ENCODE data around the gene NBAS. TPM values are rescaled to one million over a fixed set of nuclear protein-coding genes. Genes with fewer than 3 reads are reported as not detected.
A peak's percentile ranks its signal among the peaks of the same experiment; 100 is the strongest.

The NBAS gene
- total and polyA plus RNA-seq, 2 experiments from 2014 or later, result 21.2 to 51.8 TPM

GRCh38 chr2:15200581-15200980, 360.6 kb downstream of the NBAS start:
- H2AFZ ChIP-seq, result no peak overlapping the region
- H3K27me3 ChIP-seq (replicated peaks; ENCODE audit: insufficient read depth), result no peaks in the 10 kb centered on the region
- H3K9me3 ChIP-seq (ENCODE audit: low read depth), result no peaks in the 10 kb centered on the region
- DNase-seq, result no peak
- TF ChIP-seq EZH2phosphoT487 (IDR thresholded peaks at IDR 0.05; ENCODE audit: insufficient read depth, low read depth) (no peak), EZH2 (IDR thresholded peaks at IDR 0.05; ENCODE audit: insufficient read depth, poor library complexity, severe bottlenecking) (no peak)
- no peaks in the 10 kb centered on the region for H4K20me1 ChIP-seq (ENCODE audit: insufficient read depth)
- 0 out of 2 replicates have a peak, but pooled peaks cover 3% of the 10 kb centered on the region for H3K36me3 ChIP-seq (ENCODE audit: low read depth)
- no peaks in the 10 kb centered on the region for H3K4me1 ChIP-seq (ENCODE audit: insufficient read depth)
- H3K27ac ChIP-seq, result no peak overlapping the region
- H3K4me3 ChIP-seq, result no peak overlapping the region
- in situ Hi-C loops (cut with MboI), result no loop called here
- no peak overlapping the region for H3K9ac ChIP-seq
- no peaks in the 10 kb centered on the region for H3F3A ChIP-seq (ENCODE audit: insufficient read depth)
- no peaks in the 10 kb centered on the region for H3K79me2 ChIP-seq (ENCODE audit: insufficient read depth)
- H3K4me2 ChIP-seq (ENCODE audit: unreplicated experiment), result no peak overlapping the region
- H3K9me2 ChIP-seq (ENCODE audit: insufficient read depth), result no peaks in the 10 kb centered on the region; the same call in 1 of the 2 replicates

GRCh38 chr2:15198051-15198450, 363.1 kb downstream of the NBAS start:
- Histone ChIP-seq H3K27me3 (replicated peaks; ENCODE audit: insufficient read depth) (no peaks in the 10 kb centered on the region), H3K9me2 (ENCODE audit: insufficient read depth) (peaks cover 4% of the 10 kb centered on the region; the same call in 1 of the 2 replicates), H4K20me1 (ENCODE audit: insufficient read depth) (no peaks in the 10 kb centered on the region), H3K4me1 (ENCODE audit: insufficient read depth) (no peaks in the 10 kb centered on the region), H3K9me3 (ENCODE audit: low read depth) (no peaks in the 10 kb centered on the region), H3K27ac (no peak overlapping the region), H3K36me3 (ENCODE audit: low read depth) (0 out of 2 replicates have a peak, but pooled peaks cover 3% of the 10 kb centered on the region), H3F3A (ENCODE audit: insufficient read depth) (no peaks in the 10 kb centered on the region), H3K9ac (no peak overlapping the region), H3K79me2 (ENCODE audit: insufficient read depth) (no peaks in the 10 kb centered on the region), H3K4me3 (no peak overlapping the region), H3K4me2 (ENCODE audit: unreplicated experiment) (no peak overlapping the region), H2AFZ (no peak overlapping the region)
- in situ Hi-C loops (cut with MboI), result no loop called here
- TF ChIP-seq EZH2phosphoT487 (IDR thresholded peaks at IDR 0.05; ENCODE audit: insufficient read depth, low read depth), result no peak
- TF ChIP-seq EZH2 (IDR thresholded peaks at IDR 0.05; ENCODE audit: insufficient read depth, poor library complexity, severe bottlenecking), result no peak
- 94 to 95% methylated on average over 3 of the region's 3 CpGs for WGBS, 2 experiments (ENCODE audit: low coverage in 1 of 2, low lambda C conversion rate in 2 of 2, missing lambda C conversion rate in 2 of 2)
- no peak for DNase-seq

- H3K9me2 ChIP-seq (ENCODE audit: insufficient read depth), result peaks cover 4% of the 10 kb centered on the region; the same call in 1 of the 2 replicates
- TF ChIP-seq EZH2phosphoT487 (IDR thresholded peaks at IDR 0.05; ENCODE audit: insufficient read depth, low read depth), result no peak
- no peak for TF ChIP-seq EZH2 (IDR thresholded peaks at IDR 0.05; ENCODE audit: insufficient read depth, poor library complexity, severe bottlenecking)
- no peaks in the 10 kb centered on the region for H3K27me3 ChIP-seq (replicated peaks; ENCODE audit: insufficient read depth)
- H3K36me3 ChIP-seq (ENCODE audit: low read depth), result 0 out of 2 replicates have a peak, but pooled peaks cover 3% of the 10 kb centered on the region
- in situ Hi-C loops (cut with MboI), result no loop called here
- H4K20me1 ChIP-seq (ENCODE audit: insufficient read depth), result no peaks in the 10 kb centered on the region
- no peak overlapping the region for H3K4me2 ChIP-seq (ENCODE audit: unreplicated experiment)
- H2AFZ ChIP-seq, result no peak overlapping the region
- no peak for DNase-seq
- no peaks in the 10 kb centered on the region for H3K9me3 ChIP-seq (ENCODE audit: low read depth)
- H3K27ac ChIP-seq, result no peak overlapping the region
- H3K79me2 ChIP-seq (ENCODE audit: insufficient read depth), result no peaks in the 10 kb centered on the region
- no peak overlapping the region for H3K9ac ChIP-seq
- no peak overlapping the region for H3K4me3 ChIP-seq
- no peaks in the 10 kb centered on the region for H3K4me1 ChIP-seq (ENCODE audit: insufficient read depth)
- 94 to 97% methylated on average over 4 of the region's 4 CpGs for WGBS, 2 experiments (ENCODE audit: low coverage in 1 of 2, low lambda C conversion rate in 2 of 2, missing lambda C conversion rate in 2 of 2)
- no peaks in the 10 kb centered on the region for H3F3A ChIP-seq (ENCODE audit: insufficient read depth)
Measured at GRCh38 chr2:15195813-15196212, 365.3 kb downstream of the NBAS start.

- no peak overlapping the region for H3K9ac ChIP-seq
- no peaks in the 10 kb centered on the region for H3K4me1 ChIP-seq (ENCODE audit: insufficient read depth)
- no peaks in the 10 kb centered on the region for H4K20me1 ChIP-seq (ENCODE audit: insufficient read depth)
- no peaks in the 10 kb centered on the region for H3K9me3 ChIP-seq (ENCODE audit: low read depth)
- H3K36me3 ChIP-seq (ENCODE audit: low read depth), result peaks cover 15% of the 10 kb centered on the region; the same call in 1 of the 2 replicates
- 56 to 62% methylated on average over 4 of the region's 4 CpGs for WGBS, 2 experiments (ENCODE audit: low coverage in 1 of 2, low lambda C conversion rate in 2 of 2, missing lambda C conversion rate in 2 of 2)
- no peaks in the 10 kb centered on the region for H3K27me3 ChIP-seq (replicated peaks; ENCODE audit: insufficient read depth)
- no peaks in the 10 kb centered on the region for H3F3A ChIP-seq (ENCODE audit: insufficient read depth)
- H3K27ac ChIP-seq, result no peak overlapping the region
- DNase-seq, result no peak
- no peak overlapping the region for H2AFZ ChIP-seq
- H3K4me2 ChIP-seq (ENCODE audit: unreplicated experiment), result no peak overlapping the region
- TF ChIP-seq EZH2 (IDR thresholded peaks at IDR 0.05; ENCODE audit: insufficient read depth, poor library complexity, severe bottlenecking), result no peak
- TF ChIP-seq EZH2phosphoT487 (IDR thresholded peaks at IDR 0.05; ENCODE audit: insufficient read depth, low read depth), result no peak
- H3K4me3 ChIP-seq, result no peak overlapping the region
- in situ Hi-C loops (cut with MboI), result no loop called here
- H3K79me2 ChIP-seq (ENCODE audit: insufficient read depth), result no peaks in the 10 kb centered on the region
- H3K9me2 ChIP-seq (ENCODE audit: insufficient read depth), result peaks cover 4% of the 10 kb centered on the region; the same call in 1 of the 2 replicates
Measured at GRCh38 chr2:15191789-15192188, 369.3 kb downstream of the NBAS start.

- Histone ChIP-seq H3K79me2 (ENCODE audit: insufficient read depth) (no peaks in the 10 kb centered on the region), H3K4me2 (ENCODE audit: unreplicated experiment) (no peak overlapping the region), H3K27me3 (replicated peaks; ENCODE audit: insufficient read depth) (no peaks in the 10 kb centered on the region), H3K9me2 (ENCODE audit: insufficient read depth) (no peaks in the 10 kb centered on the region), H3K9ac (no peak overlapping the region), H3K9me3 (ENCODE audit: low read depth) (no peaks in the 10 kb centered on the region), H3K4me3 (no peak overlapping the region), H2AFZ (no peak overlapping the region), H3K4me1 (ENCODE audit: insufficient read depth) (no peaks in the 10 kb centered on the region), H3K36me3 (ENCODE audit: low read depth) (peaks cover 15% of the 10 kb centered on the region; the same call in 1 of the 2 replicates), H4K20me1 (ENCODE audit: insufficient read depth) (no peaks in the 10 kb centered on the region), H3K27ac (no peak overlapping the region), H3F3A (ENCODE audit: insufficient read depth) (no peaks in the 10 kb centered on the region)
- in situ Hi-C loops (cut with MboI), result no loop called here
- WGBS, 2 experiments (ENCODE audit: low coverage in 1 of 2, low lambda C conversion rate in 2 of 2, missing lambda C conversion rate in 2 of 2), result 23 to 45% methylated on average over 2 of the region's 2 CpGs
- DNase-seq, result peak; percentile 25
- TF ChIP-seq EZH2phosphoT487 (IDR thresholded peaks at IDR 0.05; ENCODE audit: insufficient read depth, low read depth) (no peak), EZH2 (IDR thresholded peaks at IDR 0.05; ENCODE audit: insufficient read depth, poor library complexity, severe bottlenecking) (no peak)
Measured at GRCh38 chr2:15189216-15189615, 371.9 kb downstream of the NBAS start.

All from GM23248 (cell line).